Upper lobe of left lung (tissue), 6 donors: Measurements from ENCODE around the gene HMGN4. TPM values are rescaled to one million over a fixed set of nuclear protein-coding genes. Genes with fewer than 3 reads are reported as not detected.

Experiments
- ATAC-seq, 2 donors: fragments of 200-7000 bp; cut with Tn5 transposase; one replicate each; pipeline ENCODE4 v1.9.1; 2022; ENCODE audit warnings: mild to moderate bottlenecking in 2 of 2, moderate library complexity in 2 of 2; ENCODE audit not compliant: low FRiP score in 2 of 2
- DNase-seq, 2 donors: peaks; one replicate each; pipeline ENCODE4 v3.0.0-alpha.2; 2019 to 2020
- H3K27ac ChIP-seq, 4 donors: fragments of 200-600 bp; sonication (generic); one replicate each; pipeline ENCODE4 v1.5.1; 2016 to 2019
- H3K27me3 ChIP-seq, 4 donors: fragments of 200-600 bp; sonication (generic); one replicate each; pipeline ENCODE4 v1.5.1; 2017 to 2019
- H3K36me3 ChIP-seq, 4 donors: fragments of 200-600 bp; sonication (generic); one replicate each; pipeline ENCODE4 v1.5.1; 2016 to 2019
- H3K4me1 ChIP-seq, 4 donors: fragments of 200-600 bp; sonication (generic); one replicate each; pipeline ENCODE4 v1.5.1; 2018 to 2019
- H3K4me3 ChIP-seq, 4 donors: fragments of 200-600 bp; sonication (generic); one replicate each; pipeline ENCODE4 v1.5.1; 2017 to 2019; ENCODE audit warnings: mild to moderate bottlenecking in 2 of 4, moderate library complexity in 1 of 4
- H3K9me3 ChIP-seq, 4 donors: fragments of 200-600 bp; sonication (generic); one replicate each; pipeline ENCODE4 v1.5.1; 2018 to 2019
- CTCF ChIP-seq, 6 experiments: fragments of 450-650 bp in 4 of 6; fragments of 200-600 bp in 2 of 6; sonication (generic) in 2 of 6; IDR thresholded peaks; one replicate each; pipeline ENCODE4 v1.5.1; 2016 to 2019; ENCODE audit warnings: antibody characterized with exemption in 6 of 6
- EP300 ChIP-seq, 4 donors: sonication (generic); formaldehyde crosslinking; IDR thresholded peaks; one replicate each; pipeline ENCODE4 v1.5.1; 2017; ENCODE audit warnings: antibody characterized with exemption in 4 of 4, control low read depth in 2 of 4
- POLR2A ChIP-seq, 4 donors: fragments of 450-650 bp; IDR thresholded peaks; one replicate each; pipeline ENCODE4 v1.5.1; 2016 to 2017; ENCODE audit warnings: antibody characterized with exemption in 4 of 4, mild to moderate bottlenecking in 2 of 4
- POLR2AphosphoS5 ChIP-seq, 2 donors: sonication (generic); formaldehyde crosslinking; IDR thresholded peaks; one replicate each; pipeline ENCODE4 v1.5.1; 2017; ENCODE audit warnings: antibody characterized with exemption in 2 of 2
- WGBS, 2 donors: methylation state at CpG; one replicate each; pipeline ENCODE4 v1.1.5; 2017 to 2018; 5-methylcytosine and 5-hydroxymethylcytosine counted together
- total RNA-seq, 6 donors: library from RNA; depleted of rRNA in 4 of 6; stranded (reverse); fragments of >200 nt in 4 of 6; gene quantifications; one replicate each; pipeline versions ENCODE4 v1.1.0 to v1.2.1, GENCODE V29; 2016 to 2021
- donor health status: DM: no; HTN: no; CAD: no; lungs with moderate emphysema.
- donor health status: DM: no; HTN: yes; CAD: no; lungs with severe emphysema.

Gene HMGN4
- total RNA-seq, 6 donors from 2014 or later: 35.6 to 76.7 (median 45.5) TPM

GRCh38 chr6:26532699-26533531 lies 5.3 kb upstream of the HMGN4 start:
- TF ChIP-seq CTCF (IDR thresholded peaks at IDR 0.05) (no peak), EP300 (IDR thresholded peaks at IDR 0.05) (no peak), POLR2A (IDR thresholded peaks at IDR 0.05) (no peak), POLR2AphosphoS5 (IDR thresholded peaks at IDR 0.05) (no peak)
- Histone ChIP-seq H3K27ac (peak overlapping the region; percentile 60 to 85 (median 80)), H3K4me3 (peak overlapping the region; percentile 51 to 62 (median 61)), H3K9me3 (no peaks in the 10 kb centered on the region), H3K36me3 (no peaks in the 10 kb centered on the region), H3K4me1 (peaks cover 19 to 27% (median 20%) of the 10 kb centered on the region in 4 donors), H3K27me3 (no peaks in the 10 kb centered on the region)
- ATAC-seq (peak; percentile 74 to 75), DNase-seq (peak; percentile 38 to 87)
- 2 to 3% methylated on average over 28 of the region's 28 CpGs for WGBS, 2 donors

DNA sequence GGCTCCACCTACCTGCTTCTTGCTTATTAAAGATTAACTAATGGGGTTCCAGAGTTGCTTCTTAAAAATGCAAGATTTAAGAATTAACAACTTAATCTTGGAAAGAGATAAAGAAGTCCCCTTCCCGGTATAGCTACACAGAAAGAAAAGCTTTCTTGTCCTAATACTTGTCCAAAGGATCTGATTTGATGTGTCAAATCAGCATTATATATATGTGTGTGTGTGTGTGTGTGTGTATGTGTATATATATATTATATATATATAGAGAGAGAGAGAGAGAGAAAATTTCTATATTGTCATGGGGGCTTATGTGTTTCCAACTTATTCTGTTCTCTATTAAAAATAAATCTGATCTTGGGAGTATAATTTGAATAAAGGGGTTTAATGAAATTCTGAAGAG lies 4.6 kb upstream of the HMGN4 start:
- Histone ChIP-seq H3K27ac (peak overlapping the region; percentile 60 to 85 (median 80)), H3K36me3 (no peaks in the 10 kb centered on the region), H3K27me3 (no peaks in the 10 kb centered on the region), H3K4me1 (peaks cover 19 to 27% (median 20%) of the 10 kb centered on the region in 4 donors), H3K9me3 (no peaks in the 10 kb centered on the region), H3K4me3 (peak overlapping the region in 3 of 4 donors; percentile 60 to 62 (median 62))
- TF ChIP-seq POLR2AphosphoS5 (IDR thresholded peaks at IDR 0.05): no peak
- TF ChIP-seq POLR2A (IDR thresholded peaks at IDR 0.05): no peak
- no peak for TF ChIP-seq EP300 (IDR thresholded peaks at IDR 0.05)
- no peak for TF ChIP-seq CTCF (IDR thresholded peaks at IDR 0.05)
- 4 to 6% methylated on average over 1 of the region's 1 CpG for WGBS, 2 donors
- DNase-seq (no peak), ATAC-seq (no peak)

DNA sequence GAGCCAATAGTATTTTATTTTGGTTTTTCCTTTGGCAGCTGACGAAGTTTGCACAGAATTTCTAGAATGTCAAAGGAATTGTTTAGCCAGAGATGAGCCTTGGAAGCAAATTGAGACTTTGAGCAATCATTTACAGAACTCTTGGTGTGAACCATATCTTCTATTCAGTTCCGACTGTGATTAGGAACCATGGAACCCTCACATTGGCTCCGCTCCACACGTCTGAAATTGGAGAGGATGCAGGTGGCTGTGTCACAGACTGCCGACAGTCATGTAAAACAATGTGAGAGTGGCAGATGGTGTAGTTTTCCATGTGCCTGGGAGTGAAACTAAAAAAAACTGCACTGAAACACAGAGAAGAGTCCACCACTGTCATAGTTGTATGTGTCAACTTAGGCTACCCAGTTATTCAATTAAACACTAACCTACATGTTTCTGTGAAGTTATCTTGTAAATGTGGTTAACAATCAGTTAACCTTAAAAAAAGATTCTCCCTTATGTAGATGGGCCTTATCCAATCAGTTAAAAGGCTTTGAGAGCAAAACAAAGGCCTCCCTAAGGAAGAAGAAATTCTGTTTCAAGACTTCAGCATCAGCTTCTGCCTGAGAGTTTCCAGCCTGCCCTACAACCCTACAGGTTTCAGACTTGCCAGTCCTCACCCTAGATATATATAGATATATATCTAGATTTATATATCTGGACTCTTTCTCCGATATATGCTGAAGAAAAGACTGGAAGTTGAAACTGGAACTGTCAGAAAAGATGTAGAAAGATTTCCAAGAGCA lies 3.3 kb upstream of the HMGN4 start:
- Histone ChIP-seq H3K4me3 (no peak overlapping the region), H3K27me3 (no peaks in the 10 kb centered on the region), H3K27ac (no peak overlapping the region), H3K9me3 (no peaks in the 10 kb centered on the region), H3K4me1 (peaks cover 23 to 40% (median 25%) of the 10 kb centered on the region in 4 donors), H3K36me3 (no peaks in the 10 kb centered on the region)
- WGBS, 2 donors: 82 to 86% methylated on average over 6 of the region's 6 CpGs
- TF ChIP-seq CTCF (IDR thresholded peaks at IDR 0.05) (no peak), POLR2AphosphoS5 (IDR thresholded peaks at IDR 0.05) (no peak), POLR2A (IDR thresholded peaks at IDR 0.05) (no peak), EP300 (IDR thresholded peaks at IDR 0.05) (no peak)
- ATAC-seq (no peak), DNase-seq (no peak)

GRCh38 chr6:26536571-26537159 lies 1.5 kb upstream of the HMGN4 start:
- TF ChIP-seq POLR2A (IDR thresholded peaks at IDR 0.05) (no peak), EP300 (IDR thresholded peaks at IDR 0.05) (no peak), POLR2AphosphoS5 (IDR thresholded peaks at IDR 0.05) (no peak), CTCF (IDR thresholded peaks at IDR 0.05) (no peak)
- DNase-seq: no peak
- peaks cover 0 to 12% (median 0%) of the 10 kb centered on the region in 4 donors for H3K36me3 ChIP-seq
- ATAC-seq: no peak
- WGBS, 2 donors: 8 to 9% methylated on average over 12 of the region's 12 CpGs
- H3K4me3 ChIP-seq: peak overlapping the region; percentile 57 to 91 (median 72)
- peaks cover 25 to 53% (median 27%) of the 10 kb centered on the region in 4 donors for H3K4me1 ChIP-seq
- no peaks in the 10 kb centered on the region for H3K27me3 ChIP-seq
- no peaks in the 10 kb centered on the region for H3K9me3 ChIP-seq
- H3K27ac ChIP-seq: peak overlapping the region; percentile 91 to 97 (median 96)
